SK-N-SH (cell line): ENCODE results near the gene FAM240A. TPM values are rescaled to one million over a fixed set of nuclear protein-coding genes. Genes with fewer than 3 reads are reported as not detected.
"Not testable (repeated sequence)": the region's sequence is repeated elsewhere in the genome, so short reads cannot be mapped to it uniquely, and the experiment has no call there.

Source experiments
- CTCF ChIA-PET: fragments of 300-600, 350-600 bp; formaldehyde crosslinking; extraction: SDS; loops from one replicate; lab custom pipeline; 2021; lab: Yijun Ruan, JAX
- POLR2A ChIA-PET: fragments of 350-600 bp; sonication (Branson Sonifier 250); formaldehyde crosslinking; extraction: SDS; loops from one replicate; lab custom pipeline; 2020; ENCODE audit warnings: antibody characterized with exemption, inconsistent platforms; lab: Yijun Ruan, JAX
- DNase-seq: peaks from one replicate; pipeline ENCODE4 v3.0.0; 2012
- H2AFZ ChIP-seq: fragments of 200-600 bp; sonication (generic); 2 replicates; pipeline ENCODE4 v1.8.1; 2016; ENCODE audit warnings: antibody characterized with exemption, mild to moderate bottlenecking, low read depth
- H3F3A ChIP-seq: fragments of 200-600 bp; sonication (generic); replicated peaks from 2 replicates; pipeline ENCODE3; 2016; ENCODE audit warnings: antibody characterized with exemption, mild to moderate bottlenecking; ENCODE audit not compliant: insufficient read depth
- H3K27ac ChIP-seq, 2 experiments: fragments of 200-500 bp in 1 of 2; fragments of 200-600 bp in 1 of 2; sonication (Bioruptor generic) in 1 of 2; sonication (generic), shearing (Covaris generic) in 1 of 2; 2 replicates each; pipeline versions ENCODE4 v1.5.1 to v1.6.1; 2014 to 2016; ENCODE audit warnings: low read depth in 2 of 2, inconsistent platforms in 1 of 2, low read length in 1 of 2, mild to moderate bottlenecking in 1 of 2, mixed read lengths in 1 of 2
- H3K27me3 ChIP-seq: fragments of 200-600 bp; sonication (generic), shearing (Covaris generic); 2 replicates; pipeline ENCODE4 v1.6.1; 2016; ENCODE audit warnings: mixed run types; ENCODE audit not compliant: insufficient read depth
- H3K36me3 ChIP-seq, 2 experiments: fragments of 200-500 bp in 1 of 2; fragments of 200-600 bp in 1 of 2; sonication (Bioruptor generic) in 1 of 2; sonication (generic) in 1 of 2; replicated peaks in 1 of 2; 2 replicates each; pipeline versions ENCODE3 to v1.5.1; 2014 to 2016; ENCODE audit warnings: low read length in 1 of 2, mild to moderate bottlenecking in 1 of 2; ENCODE audit not compliant: insufficient read depth in 2 of 2, control insufficient read depth in 1 of 2
- H3K4me1 ChIP-seq, 2 experiments: fragments of 200-500 bp in 1 of 2; fragments of 200-600 bp in 1 of 2; sonication (Bioruptor generic) in 1 of 2; sonication (generic), shearing (Covaris generic) in 1 of 2; 2 replicates each; pipeline versions ENCODE4 v1.5.1 to v1.6.1; 2014 to 2016; ENCODE audit warnings: low read depth in 1 of 2, low read length in 1 of 2, mixed run types in 1 of 2; ENCODE audit not compliant: insufficient read depth in 2 of 2, control insufficient read depth in 1 of 2
- H3K4me2 ChIP-seq: fragments of 200-600 bp; sonication (generic), shearing (Covaris generic); 2 replicates; pipeline ENCODE4 v1.6.1; 2017; ENCODE audit warnings: mixed run types
- H3K4me3 ChIP-seq, 2 experiments: fragments of 200-500 bp in 1 of 2; fragments of 200-600 bp in 1 of 2; sonication (Bioruptor generic) in 1 of 2; sonication (generic), shearing (Covaris generic) in 1 of 2; 2 replicates each; pipeline versions ENCODE4 v1.5.1 to v1.8.1; 2014 to 2016; ENCODE audit warnings: low read depth in 2 of 2, inconsistent platforms in 1 of 2, low read length in 1 of 2, mild to moderate bottlenecking in 1 of 2, mixed read lengths in 1 of 2, moderate library complexity in 1 of 2
- H3K79me2 ChIP-seq: fragments of 200-600 bp; sonication (generic); 2 replicates; pipeline ENCODE4 v1.8.1; 2017; ENCODE audit warnings: mild to moderate bottlenecking; ENCODE audit not compliant: insufficient read depth
- H3K9ac ChIP-seq: fragments of 200-600 bp; sonication (generic); 2 replicates; pipeline ENCODE4 v1.6.1; 2017; ENCODE audit warnings: mixed run types
- H3K9me2 ChIP-seq: fragments of 200-600 bp; sonication (generic); 2 replicates; pipeline ENCODE4 v1.6.1; 2017; ENCODE audit warnings: mixed run types
- H3K9me3 ChIP-seq: fragments of 200-600 bp; sonication (generic); 2 replicates; pipeline ENCODE4 v1.6.1; 2017; ENCODE audit warnings: mixed run types, mild to moderate bottlenecking, moderate library complexity
- H4K20me1 ChIP-seq: fragments of 200-600 bp; sonication (generic); 2 replicates; pipeline ENCODE4 v1.6.1; 2017; ENCODE audit warnings: mild to moderate bottlenecking, mixed run types; ENCODE audit not compliant: insufficient read depth
- RCOR1 ChIP-seq: fragments of 150-350 bp; IDR thresholded peaks from 2 replicates; pipeline ENCODE4 v1.6.1; 2017; ENCODE audit warnings: antibody characterized with exemption, low read length
- USF2 ChIP-seq: fragments of 150-350 bp; IDR thresholded peaks from 2 replicates; pipeline ENCODE4 v1.6.1; 2017; ENCODE audit warnings: antibody characterized with exemption, low read length, low read depth, borderline replicate concordance
- WGBS: methylation state at CpG from one replicate; pipeline ENCODE4 v1.1.6; 2017; ENCODE audit warnings: low lambda C conversion rate; 5-methylcytosine and 5-hydroxymethylcytosine counted together
- polyA plus RNA-seq, 3 experiments: library from polyadenylated mRNA; depleted of rRNA; stranded (reverse); fragments of >200 nt; gene quantifications; 2 replicates each; pipeline ENCODE4 v1.2.3, GENCODE V29; 2012

FAM240A gene
- polyA plus RNA-seq, 1 of the 3 experiments (the other 2 are of a cell fraction) = not detected

GRCh38 chr3:46576879-46577278 lies 35.4 kb upstream of the FAM240A start:
- ChIA-PET CTCF (no interaction called here), POLR2A (no interaction called here)
- no peaks in the 10 kb centered on the region for H3K9me3 ChIP-seq
- no peaks in the 10 kb centered on the region for H3F3A ChIP-seq
- H3K4me1 ChIP-seq = no peaks in the 10 kb centered on the region; a peak in 1 of 4 replicates
- no peaks in the 10 kb centered on the region for H4K20me1 ChIP-seq
- H3K79me2 ChIP-seq = no peaks in the 10 kb centered on the region
- no peaks in the 10 kb centered on the region; the same call in 1 of the 2 replicates for H3K27me3 ChIP-seq
- H3K4me2 ChIP-seq = no peak overlapping the region
- no peaks in the 10 kb centered on the region for H3K36me3 ChIP-seq
- no peaks in the 10 kb centered on the region for H3K9me2 ChIP-seq
- no peak overlapping the region for H3K4me3 ChIP-seq
- no peak overlapping the region for H3K27ac ChIP-seq
- H3K9ac ChIP-seq = no peak overlapping the region
- no peak for TF ChIP-seq RCOR1
- TF ChIP-seq USF2 = no peak
- H2AFZ ChIP-seq = no peak overlapping the region
- 89% methylated on average over 14 of the region's 21 CpGs for WGBS
- no peak for DNase-seq

- H3K4me3 ChIP-seq, CTCF ChIA-PET, H3K9me3 ChIP-seq, POLR2A ChIA-PET, H3K79me2 ChIP-seq, H3K27ac ChIP-seq, H3F3A ChIP-seq, H3K9me2 ChIP-seq, H3K36me3 ChIP-seq, H3K27me3 ChIP-seq, H4K20me1 ChIP-seq, DNase-seq, H3K9ac ChIP-seq, H3K4me1 ChIP-seq, H2AFZ ChIP-seq, H3K4me2 ChIP-seq: not testable (repeated sequence)
- WGBS = 77% methylated on average over 18 of the region's 18 CpGs
These were observed 34.6 kb upstream of the FAM240A start for GRCh38 chr3:46577580-46578249.

GRCh38 chr3:46578973-46579755 lies 33.2 kb upstream of the FAM240A start:
- CTCF ChIA-PET = interaction anchor here (1.0 kb wide), 1 partner anchor 89 kb away, joined by 3 read pairs; no protein-coding TSS in a partner anchor
- TF ChIP-seq USF2 (no peak), RCOR1 (no peak)
- Histone ChIP-seq H3K4me3 (no peak overlapping the region), H3K9me3 (no peaks in the 10 kb centered on the region), H3K9me2 (no peaks in the 10 kb centered on the region), H3K27ac (no peak overlapping the region), H3K4me1 (no peaks in the 10 kb centered on the region; a peak in 1 of 4 replicates), H3K27me3 (no peaks in the 10 kb centered on the region; the same call in 1 of the 2 replicates), H3K4me2 (no peak overlapping the region), H3K36me3 (no peaks in the 10 kb centered on the region), H3K79me2 (no peaks in the 10 kb centered on the region), H2AFZ (no peak overlapping the region), H3F3A (no peaks in the 10 kb centered on the region), H4K20me1 (no peaks in the 10 kb centered on the region), H3K9ac (no peak overlapping the region)
- no peak for DNase-seq
- WGBS = 71% methylated on average over 8 of the region's 10 CpGs
- POLR2A ChIA-PET = no interaction called here
